ENCODE data around the gene C2CD4A. TPM values are rescaled to one million over a fixed set of nuclear protein-coding genes. Genes with fewer than 3 reads are reported as not detected.

Gene C2CD4A
- total and polyA plus RNA-seq, 9 of the 15 experiments (the other 6 are each of a cell fraction or from before 2014, with no cell fraction given): not detected

DNA sequence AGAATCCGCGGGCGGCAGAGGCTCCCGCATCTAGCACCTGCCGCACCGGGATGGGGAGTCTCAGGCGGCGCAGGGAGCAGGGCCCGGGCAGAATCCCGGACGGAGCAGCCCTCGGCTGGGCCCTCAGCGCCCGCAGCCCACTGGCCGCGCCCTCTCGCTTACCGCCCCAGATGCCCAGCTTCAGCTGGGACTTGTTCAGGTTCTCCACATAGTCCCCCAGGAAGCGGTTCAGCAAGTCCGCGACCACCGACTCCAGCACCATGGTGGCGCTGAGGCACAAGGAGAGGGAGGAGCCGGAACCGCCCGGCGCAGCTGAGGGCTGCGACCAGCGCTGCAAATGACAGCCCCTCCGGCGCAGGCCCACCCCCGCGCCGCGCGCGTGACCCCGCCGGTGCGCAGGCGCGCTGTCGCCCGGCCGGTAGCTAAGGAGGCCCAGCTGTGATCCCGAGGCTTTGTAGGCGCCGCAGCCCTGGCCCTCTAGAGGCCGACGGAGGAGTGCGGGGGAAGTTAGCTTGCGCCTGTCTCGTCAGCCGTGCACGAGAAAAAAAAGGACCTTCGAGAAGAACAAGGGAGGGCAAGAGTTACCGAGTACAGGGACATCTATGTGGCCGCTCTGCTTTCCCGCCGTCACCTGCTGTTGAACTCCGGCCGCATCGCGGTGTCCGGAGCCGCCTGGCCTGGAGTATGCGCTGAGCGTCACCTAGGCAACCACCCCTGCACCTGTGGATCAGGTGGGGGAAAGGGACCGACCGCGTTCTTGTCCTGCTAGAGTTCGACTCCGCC lies 6.5 kb upstream of the C2CD4A start, which contains the start of gene VPS13C (continued):
- no peak for TF ChIP-seq TAL1 (IDR thresholded peaks at IDR 0.05)
- TF ChIP-seq, protein P1, sequence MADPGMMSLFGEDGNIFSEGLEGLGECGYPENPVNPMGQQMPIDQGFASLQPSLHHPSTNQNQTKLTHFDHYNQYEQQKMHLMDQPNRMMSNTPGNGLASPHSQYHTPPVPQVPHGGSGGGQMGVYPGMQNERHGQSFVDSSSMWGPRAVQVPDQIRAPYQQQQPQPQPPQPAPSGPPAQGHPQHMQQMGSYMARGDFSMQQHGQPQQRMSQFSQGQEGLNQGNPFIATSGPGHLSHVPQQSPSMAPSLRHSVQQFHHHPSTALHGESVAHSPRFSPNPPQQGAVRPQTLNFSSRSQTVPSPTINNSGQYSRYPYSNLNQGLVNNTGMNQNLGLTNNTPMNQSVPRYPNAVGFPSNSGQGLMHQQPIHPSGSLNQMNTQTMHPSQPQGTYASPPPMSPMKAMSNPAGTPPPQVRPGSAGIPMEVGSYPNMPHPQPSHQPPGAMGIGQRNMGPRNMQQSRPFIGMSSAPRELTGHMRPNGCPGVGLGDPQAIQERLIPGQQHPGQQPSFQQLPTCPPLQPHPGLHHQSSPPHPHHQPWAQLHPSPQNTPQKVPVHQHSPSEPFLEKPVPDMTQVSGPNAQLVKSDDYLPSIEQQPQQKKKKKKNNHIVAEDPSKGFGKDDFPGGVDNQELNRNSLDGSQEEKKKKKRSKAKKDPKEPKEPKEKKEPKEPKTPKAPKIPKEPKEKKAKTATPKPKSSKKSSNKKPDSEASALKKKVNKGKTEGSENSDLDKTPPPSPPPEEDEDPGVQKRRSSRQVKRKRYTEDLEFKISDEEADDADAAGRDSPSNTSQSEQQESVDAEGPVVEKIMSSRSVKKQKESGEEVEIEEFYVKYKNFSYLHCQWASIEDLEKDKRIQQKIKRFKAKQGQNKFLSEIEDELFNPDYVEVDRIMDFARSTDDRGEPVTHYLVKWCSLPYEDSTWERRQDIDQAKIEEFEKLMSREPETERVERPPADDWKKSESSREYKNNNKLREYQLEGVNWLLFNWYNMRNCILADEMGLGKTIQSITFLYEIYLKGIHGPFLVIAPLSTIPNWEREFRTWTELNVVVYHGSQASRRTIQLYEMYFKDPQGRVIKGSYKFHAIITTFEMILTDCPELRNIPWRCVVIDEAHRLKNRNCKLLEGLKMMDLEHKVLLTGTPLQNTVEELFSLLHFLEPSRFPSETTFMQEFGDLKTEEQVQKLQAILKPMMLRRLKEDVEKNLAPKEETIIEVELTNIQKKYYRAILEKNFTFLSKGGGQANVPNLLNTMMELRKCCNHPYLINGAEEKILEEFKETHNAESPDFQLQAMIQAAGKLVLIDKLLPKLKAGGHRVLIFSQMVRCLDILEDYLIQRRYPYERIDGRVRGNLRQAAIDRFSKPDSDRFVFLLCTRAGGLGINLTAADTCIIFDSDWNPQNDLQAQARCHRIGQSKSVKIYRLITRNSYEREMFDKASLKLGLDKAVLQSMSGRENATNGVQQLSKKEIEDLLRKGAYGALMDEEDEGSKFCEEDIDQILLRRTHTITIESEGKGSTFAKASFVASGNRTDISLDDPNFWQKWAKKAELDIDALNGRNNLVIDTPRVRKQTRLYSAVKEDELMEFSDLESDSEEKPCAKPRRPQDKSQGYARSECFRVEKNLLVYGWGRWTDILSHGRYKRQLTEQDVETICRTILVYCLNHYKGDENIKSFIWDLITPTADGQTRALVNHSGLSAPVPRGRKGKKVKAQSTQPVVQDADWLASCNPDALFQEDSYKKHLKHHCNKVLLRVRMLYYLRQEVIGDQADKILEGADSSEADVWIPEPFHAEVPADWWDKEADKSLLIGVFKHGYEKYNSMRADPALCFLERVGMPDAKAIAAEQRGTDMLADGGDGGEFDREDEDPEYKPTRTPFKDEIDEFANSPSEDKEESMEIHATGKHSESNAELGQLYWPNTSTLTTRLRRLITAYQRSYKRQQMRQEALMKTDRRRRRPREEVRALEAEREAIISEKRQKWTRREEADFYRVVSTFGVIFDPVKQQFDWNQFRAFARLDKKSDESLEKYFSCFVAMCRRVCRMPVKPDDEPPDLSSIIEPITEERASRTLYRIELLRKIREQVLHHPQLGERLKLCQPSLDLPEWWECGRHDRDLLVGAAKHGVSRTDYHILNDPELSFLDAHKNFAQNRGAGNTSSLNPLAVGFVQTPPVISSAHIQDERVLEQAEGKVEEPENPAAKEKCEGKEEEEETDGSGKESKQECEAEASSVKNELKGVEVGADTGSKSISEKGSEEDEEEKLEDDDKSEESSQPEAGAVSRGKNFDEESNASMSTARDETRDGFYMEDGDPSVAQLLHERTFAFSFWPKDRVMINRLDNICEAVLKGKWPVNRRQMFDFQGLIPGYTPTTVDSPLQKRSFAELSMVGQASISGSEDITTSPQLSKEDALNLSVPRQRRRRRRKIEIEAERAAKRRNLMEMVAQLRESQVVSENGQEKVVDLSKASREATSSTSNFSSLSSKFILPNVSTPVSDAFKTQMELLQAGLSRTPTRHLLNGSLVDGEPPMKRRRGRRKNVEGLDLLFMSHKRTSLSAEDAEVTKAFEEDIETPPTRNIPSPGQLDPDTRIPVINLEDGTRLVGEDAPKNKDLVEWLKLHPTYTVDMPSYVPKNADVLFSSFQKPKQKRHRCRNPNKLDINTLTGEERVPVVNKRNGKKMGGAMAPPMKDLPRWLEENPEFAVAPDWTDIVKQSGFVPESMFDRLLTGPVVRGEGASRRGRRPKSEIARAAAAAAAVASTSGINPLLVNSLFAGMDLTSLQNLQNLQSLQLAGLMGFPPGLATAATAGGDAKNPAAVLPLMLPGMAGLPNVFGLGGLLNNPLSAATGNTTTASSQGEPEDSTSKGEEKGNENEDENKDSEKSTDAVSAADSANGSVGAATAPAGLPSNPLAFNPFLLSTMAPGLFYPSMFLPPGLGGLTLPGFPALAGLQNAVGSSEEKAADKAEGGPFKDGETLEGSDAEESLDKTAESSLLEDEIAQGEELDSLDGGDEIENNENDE (IDR thresholded peaks at IDR 0.05; ENCODE audit: low read depth, low read length): no peak
- no peak for TF ChIP-seq SMARCA5 (IDR thresholded peaks at IDR 0.05)
- TF ChIP-seq DEAF1 (CRISPR knock-in tag; IDR thresholded peaks at IDR 0.05): no peak
- no peak for TF ChIP-seq STAT5A (IDR thresholded peaks at IDR 0.05; ENCODE audit: borderline replicate concordance, low read length)
- TF ChIP-seq POLR2B (IDR thresholded peaks at IDR 0.05; ENCODE audit: low read depth, partially characterized antibody): peak; percentile 73
- peak; percentile 40 for TF ChIP-seq HNRNPLL (IDR thresholded peaks at IDR 0.05; ENCODE audit: low read depth, low read length, poor library complexity, severe bottlenecking)
- peak; percentile 12; the same call in 1 of the 2 replicates for TF ChIP-seq MBD2 (IDR thresholded peaks at IDR 0.05; ENCODE audit: borderline replicate concordance, low read depth)
- TF ChIP-seq ZNF655 (CRISPR knock-in tag; IDR thresholded peaks at IDR 0.05): no peak
- no peak for TF ChIP-seq ZNF830 (CRISPR knock-in tag; IDR thresholded peaks at IDR 0.05)
- TF ChIP-seq KDM4B (IDR thresholded peaks at IDR 0.05; ENCODE audit: borderline replicate concordance in 2 of 2, low read depth in 1 of 2): no peak
- peak; percentile 54 for TF ChIP-seq TAF9B (IDR thresholded peaks at IDR 0.05; ENCODE audit: partially characterized antibody)
- TF ChIP-seq SRF (CRISPR knock-in tag; IDR thresholded peaks at IDR 0.05): no peak

All from K562 (cell line).